NB4 (cell line): ENCODE data around the gene CPNE4.

Experiments
- POLR2A ChIP-seq: IDR thresholded peaks from 2 replicates; pipeline ENCODE4 v1.6.1; 2011; ENCODE audit warnings: mild to moderate bottlenecking; ENCODE audit not compliant: insufficient read length; ENCODE audit errors: extremely low read depth
- TF ChIP-seq, protein P1 (sequence below): IDR thresholded peaks from one replicate; pipeline ENCODE4 v1.5.1; 2012; ENCODE audit warnings: low read depth, low read length

- TF ChIP-seq, protein P1, sequence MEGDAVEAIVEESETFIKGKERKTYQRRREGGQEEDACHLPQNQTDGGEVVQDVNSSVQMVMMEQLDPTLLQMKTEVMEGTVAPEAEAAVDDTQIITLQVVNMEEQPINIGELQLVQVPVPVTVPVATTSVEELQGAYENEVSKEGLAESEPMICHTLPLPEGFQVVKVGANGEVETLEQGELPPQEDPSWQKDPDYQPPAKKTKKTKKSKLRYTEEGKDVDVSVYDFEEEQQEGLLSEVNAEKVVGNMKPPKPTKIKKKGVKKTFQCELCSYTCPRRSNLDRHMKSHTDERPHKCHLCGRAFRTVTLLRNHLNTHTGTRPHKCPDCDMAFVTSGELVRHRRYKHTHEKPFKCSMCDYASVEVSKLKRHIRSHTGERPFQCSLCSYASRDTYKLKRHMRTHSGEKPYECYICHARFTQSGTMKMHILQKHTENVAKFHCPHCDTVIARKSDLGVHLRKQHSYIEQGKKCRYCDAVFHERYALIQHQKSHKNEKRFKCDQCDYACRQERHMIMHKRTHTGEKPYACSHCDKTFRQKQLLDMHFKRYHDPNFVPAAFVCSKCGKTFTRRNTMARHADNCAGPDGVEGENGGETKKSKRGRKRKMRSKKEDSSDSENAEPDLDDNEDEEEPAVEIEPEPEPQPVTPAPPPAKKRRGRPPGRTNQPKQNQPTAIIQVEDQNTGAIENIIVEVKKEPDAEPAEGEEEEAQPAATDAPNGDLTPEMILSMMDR, result no peak
- TF ChIP-seq POLR2A, result no peak
Measured at GRCh38 chr3:131988209-131988608, 46.6 kb downstream of the CPNE4 start.
